GM12878 (cell line): ENCODE results near the gene FSTL4.

Experiments
- EZH2 ChIP-seq: IDR thresholded peaks from 2 replicates; pipeline ENCODE4 v1.6.1; 2012; ENCODE audit warnings: low read depth, mild to moderate bottlenecking, control low read depth, inconsistent platforms, low read length, borderline replicate concordance; ENCODE audit not compliant: control insufficient read depth
- JUND ChIP-seq: IDR thresholded peaks from 2 replicates; pipeline ENCODE4 v1.6.1; 2012; ENCODE audit warnings: low read depth, mild to moderate bottlenecking, low read length, improper control_type of control experiment, moderate library complexity
- SRF ChIP-seq, 2 experiments: IDR thresholded peaks; 2 replicates each; pipeline ENCODE4 v1.6.1; 2011; ENCODE audit warnings: low read depth in 2 of 2, low read length in 2 of 2, mild to moderate bottlenecking in 1 of 2, moderate library complexity in 1 of 2
- ZZZ3 ChIP-seq: IDR thresholded peaks from 2 replicates; pipeline ENCODE4 v1.6.1; 2011; ENCODE audit warnings: low read depth; ENCODE audit not compliant: control insufficient read depth, insufficient read length

DNA sequence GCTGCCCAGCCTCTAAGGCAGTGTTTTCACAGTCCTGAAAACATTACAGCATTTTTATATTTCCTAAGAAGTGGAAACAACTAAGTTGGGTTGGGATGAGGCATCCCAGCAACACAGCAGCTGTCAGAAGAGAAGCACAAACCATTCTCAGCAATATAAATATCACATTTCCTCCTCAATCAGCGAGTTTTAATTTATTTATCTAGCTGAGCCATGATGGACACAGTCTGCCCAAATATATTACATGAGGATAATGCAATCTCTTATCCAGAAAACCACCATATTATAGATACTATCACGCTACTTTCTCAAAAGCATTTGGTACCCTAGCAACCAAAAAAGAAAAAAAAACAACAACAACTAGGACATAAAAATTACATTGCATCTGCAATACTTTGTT, 158.5 kb downstream of the FSTL4 start:
- TF ChIP-seq JUND (no peak), SRF (IDR thresholded peaks at IDR 0.05; ENCODE audit: low read depth in 2 of 2, low read length in 2 of 2) (no peak), ZZZ3 (no peak), EZH2 (no peak)
